Keratinocyte (primary cell): ENCODE measurements around the gene KLHL14. TPM values are rescaled to one million over a fixed set of nuclear protein-coding genes. Genes with fewer than 3 reads are reported as not detected.

ENCODE experiments used
- DNase-seq: peaks from one replicate; pipeline ENCODE4 v3.0.0-alpha.2; 2011; ENCODE audit warnings: low read depth, missing footprints, low spot score
- FAIRE-seq: peaks from 2 replicates; lab custom pipeline; 2011; peaks lifted over from hg19 to GRCh38; lab: Jason Lieb, UNC
- H2AFZ ChIP-seq: 2 replicates; pipeline ENCODE4 v1.6.0; 2012; ENCODE audit warnings: low read length, control low read depth, inconsistent platforms; ENCODE audit not compliant: control insufficient read depth
- H3K27ac ChIP-seq: 2 replicates; pipeline ENCODE4 v1.5.1; 2011; ENCODE audit warnings: low read length; ENCODE audit not compliant: control insufficient read depth, insufficient read depth
- H3K27me3 ChIP-seq: 3 replicates; pipeline ENCODE4 v1.6.0; 2011; ENCODE audit warnings: low read length; ENCODE audit not compliant: control insufficient read depth, insufficient read depth; ENCODE audit errors: extremely low read depth
- H3K36me3 ChIP-seq, 2 experiments: 2 replicates in 1 of 2; 3 replicates in 1 of 2; pipeline ENCODE4 v1.5.1; 2011; ENCODE audit warnings: low read length in 2 of 2, mild to moderate bottlenecking in 1 of 2; ENCODE audit not compliant: control insufficient read depth in 2 of 2, insufficient read depth in 2 of 2; ENCODE audit errors: extremely low read depth in 1 of 2
- H3K4me1 ChIP-seq: 3 replicates; pipeline ENCODE4 v1.5.1; 2011; ENCODE audit warnings: low read length; ENCODE audit not compliant: control insufficient read depth, insufficient read depth; ENCODE audit errors: extremely low read depth
- H3K4me2 ChIP-seq: 3 replicates; pipeline ENCODE4 v1.6.0; 2011; ENCODE audit warnings: low read depth, low read length; ENCODE audit not compliant: control insufficient read depth, insufficient read depth; ENCODE audit errors: extremely low read depth
- H3K4me3 ChIP-seq, 3 experiments: fragments of 200-600 bp in 1 of 3; sonication (generic) in 1 of 3; 2 replicates in 2 of 3; 3 replicates in 1 of 3; pipeline ENCODE4 v1.5.1; 2011 to 2016; ENCODE audit warnings: low read length in 3 of 3, mild to moderate bottlenecking in 3 of 3, control low read depth in 2 of 3, inconsistent platforms in 1 of 3, low read depth in 1 of 3, mixed read lengths in 1 of 3, mixed run types in 1 of 3, moderate library complexity in 1 of 3; ENCODE audit not compliant: control insufficient read depth in 2 of 3, insufficient read depth in 2 of 3; ENCODE audit errors: extremely low read depth in 1 of 3
- H3K79me2 ChIP-seq: 2 replicates; pipeline ENCODE4 v1.6.0; 2012; ENCODE audit warnings: low read length; ENCODE audit not compliant: control insufficient read depth, insufficient read depth
- H3K9ac ChIP-seq: 3 replicates; pipeline ENCODE4 v1.6.0; 2011; ENCODE audit warnings: low read length; ENCODE audit not compliant: control insufficient read depth, insufficient read depth; ENCODE audit errors: extremely low read depth
- H3K9me1 ChIP-seq: 3 replicates; pipeline ENCODE4 v1.6.0; 2011; ENCODE audit warnings: low read length; ENCODE audit not compliant: control insufficient read depth, insufficient read depth; ENCODE audit errors: extremely low read depth
- H3K9me3 ChIP-seq: 2 replicates; pipeline ENCODE4 v1.5.1; 2012; ENCODE audit warnings: low read depth, low read length; ENCODE audit not compliant: control insufficient read depth
- H4K20me1 ChIP-seq: 3 replicates; pipeline ENCODE4 v1.6.0; 2011; ENCODE audit warnings: low read length; ENCODE audit not compliant: control insufficient read depth, insufficient read depth; ENCODE audit errors: extremely low read depth
- CTCF ChIP-seq, 3 experiments: IDR thresholded peaks in 1 of 3; conservative IDR thresholded peaks in 1 of 3; optimal IDR thresholded peaks in 1 of 3; 2 replicates in 2 of 3; 3 replicates in 1 of 3; pipeline versions ENCODE3 to v1.5.1; 2011; ENCODE audit warnings: low read length in 3 of 3, mild to moderate bottlenecking in 3 of 3, moderate library complexity in 2 of 3, control low read depth in 1 of 3, inconsistent platforms in 1 of 3; ENCODE audit not compliant: insufficient read depth in 2 of 3; ENCODE audit errors: extremely low read depth in 1 of 3
- EZH2 ChIP-seq: IDR thresholded peaks from one replicate; pipeline ENCODE4 v1.6.1; 2012; ENCODE audit warnings: inconsistent platforms, mild to moderate bottlenecking, low read length, moderate library complexity
- dilution Hi-C: fragments of 300-500 bp; cut with MboI; formaldehyde crosslinking; loops from one replicate; pipeline ENCODE4 v1.7.0; 2020; ENCODE audit warnings: low sequenced_read_pairs; ENCODE audit not compliant: extremely low pct_ligation_motif_present
- polyA plus RNA-seq, 5 experiments: library from polyadenylated mRNA; depleted of rRNA in 3 of 5; stranded (reverse) in 3 of 5; stranded (forward) in 1 of 5; unstranded in 1 of 5; fragments of >200 nt; gene quantifications; 1 replicate in 1 of 5; 2 replicates in 3 of 5; 3 replicates in 1 of 5; pipeline versions ENCODE4 v1.2.1 to v1.2.3, GENCODE V29; 2011 to 2012; ENCODE audit warnings: missing spikeins in 2 of 5, low read depth in 1 of 5, low replicate concordance in 1 of 5

Gene KLHL14
- polyA plus RNA-seq, 1 donor (not counting 4 experiments of a cell fraction or from before 2014, with no cell fraction given), result not detected

DNA sequence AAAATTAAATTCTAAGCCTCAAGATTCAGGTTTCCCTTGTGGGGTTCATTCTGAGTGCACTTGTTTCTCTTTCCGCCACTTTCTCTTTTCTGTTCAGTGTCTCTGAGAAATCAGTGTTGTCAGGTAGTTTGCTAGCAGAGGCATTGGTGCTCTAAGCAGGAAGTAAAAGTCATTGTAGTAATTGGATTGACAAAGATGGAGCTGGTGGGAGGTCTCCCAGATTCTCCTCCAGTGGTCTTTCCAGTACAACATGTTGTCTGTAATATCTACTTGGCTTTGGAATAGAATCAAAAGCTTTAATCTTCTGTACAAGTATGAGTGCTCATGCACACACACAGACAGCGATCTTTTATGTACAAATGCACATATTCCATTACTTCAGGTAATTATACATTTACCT is 135.6 kb downstream of the KLHL14 start:
- no peaks in the 10 kb centered on the region for H3K36me3 ChIP-seq
- no peaks in the 10 kb centered on the region for H3K9me3 ChIP-seq
- H3K4me2 ChIP-seq, result no peak overlapping the region
- dilution Hi-C loops, result no loop called here
- no peak for DNase-seq
- no peak overlapping the region for H3K4me3 ChIP-seq
- H3K79me2 ChIP-seq, result no peaks in the 10 kb centered on the region
- TF ChIP-seq EZH2, result no peak
- TF ChIP-seq CTCF (optimal IDR thresholded peaks at IDR 0.05 in 1 of 3, IDR thresholded peaks at IDR 0.05 in 1 of 3, conservative IDR thresholded peaks at IDR 0.05 in 1 of 3; ENCODE audit: extremely low read depth in 1 of 3, insufficient read depth in 2 of 3, low read length in 3 of 3), result no peak
- H3K4me1 ChIP-seq, result no peaks in the 10 kb centered on the region
- H3K9me1 ChIP-seq, result no peaks in the 10 kb centered on the region
- no peaks in the 10 kb centered on the region for H3K27me3 ChIP-seq
- no peak overlapping the region for H2AFZ ChIP-seq
- H3K27ac ChIP-seq, result no peak overlapping the region
- no peak for FAIRE-seq
- H4K20me1 ChIP-seq, result no peaks in the 10 kb centered on the region
- H3K9ac ChIP-seq, result no peak overlapping the region

DNA sequence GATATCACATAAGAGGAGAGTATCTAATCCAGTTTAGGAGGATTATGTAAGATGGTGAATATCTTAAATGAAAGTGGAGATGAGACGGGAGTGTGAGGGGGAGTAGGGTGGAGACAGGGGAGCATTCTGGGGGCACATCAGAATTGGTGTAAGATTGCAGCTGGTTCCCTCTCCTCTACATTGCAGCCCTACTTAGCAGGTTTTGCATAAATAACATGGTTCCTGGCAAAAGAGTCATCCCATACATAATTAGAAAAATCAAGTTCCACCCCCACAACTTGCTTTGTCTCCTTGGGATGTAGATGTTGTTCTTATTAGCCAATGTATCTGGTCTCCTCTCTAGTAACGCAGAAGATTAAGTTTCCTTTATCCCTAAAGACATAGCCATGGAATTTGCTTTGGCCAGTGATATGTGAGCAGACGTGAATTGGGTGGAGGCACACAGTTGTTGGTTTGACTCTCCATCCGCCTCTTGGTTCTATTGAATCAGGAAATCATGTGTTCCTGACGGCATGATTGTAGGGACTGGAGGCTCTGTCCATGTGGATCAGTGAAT is 137.9 kb downstream of the KLHL14 start:
- H3K4me1 ChIP-seq, result no peaks in the 10 kb centered on the region
- TF ChIP-seq EZH2 (no peak), CTCF (optimal IDR thresholded peaks at IDR 0.05 in 1 of 3, IDR thresholded peaks at IDR 0.05 in 1 of 3, conservative IDR thresholded peaks at IDR 0.05 in 1 of 3; ENCODE audit: extremely low read depth in 1 of 3, insufficient read depth in 2 of 3, low read length in 3 of 3) (no peak)
- no peak overlapping the region for H3K4me3 ChIP-seq
- H3K36me3 ChIP-seq, result no peaks in the 10 kb centered on the region
- no peaks in the 10 kb centered on the region for H3K79me2 ChIP-seq
- H3K4me2 ChIP-seq, result no peak overlapping the region
- no peak overlapping the region for H2AFZ ChIP-seq
- no peak overlapping the region for H3K27ac ChIP-seq
- H3K9ac ChIP-seq, result no peak overlapping the region
- FAIRE-seq (no peak), DNase-seq (no peak)
- H4K20me1 ChIP-seq, result no peaks in the 10 kb centered on the region
- no peaks in the 10 kb centered on the region for H3K27me3 ChIP-seq
- no peaks in the 10 kb centered on the region for H3K9me1 ChIP-seq
- dilution Hi-C loops, result no loop called here
- H3K9me3 ChIP-seq, result no peaks in the 10 kb centered on the region
